HG03469 (cell line): ENCODE results near the gene TXNRD2.

Experiments used
- ATAC-seq: cut with Tn5 transposase; IDR thresholded peaks from one replicate; pipeline ENCODE4 v1.9.1; 2021; ENCODE audit warnings: mild to moderate bottlenecking, moderate library complexity, moderate number of reproducible peaks; ENCODE audit not compliant: unreplicated experiment

The TXNRD2 gene

DNA sequence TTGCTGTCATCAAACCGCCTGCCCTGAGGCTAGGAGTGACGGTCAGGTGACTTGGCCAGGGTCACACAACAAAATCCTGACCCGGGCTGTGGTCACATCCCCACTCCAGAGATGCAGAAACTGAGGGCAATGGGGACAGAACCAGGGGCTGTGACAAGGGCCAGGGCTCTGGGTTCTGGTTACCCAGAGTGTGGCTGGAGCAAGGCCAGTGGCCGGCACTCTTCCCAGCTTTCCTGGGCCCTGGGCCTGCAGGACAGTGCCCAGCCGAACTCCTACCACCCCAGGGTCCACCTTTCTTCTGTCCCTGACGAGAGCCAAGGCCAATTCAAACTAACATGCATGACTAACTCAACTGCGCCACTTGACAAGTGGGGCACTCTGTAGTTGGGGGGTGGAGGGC is 39.1 kb upstream of the TXNRD2 start:
- ATAC-seq, result no peak

DNA sequence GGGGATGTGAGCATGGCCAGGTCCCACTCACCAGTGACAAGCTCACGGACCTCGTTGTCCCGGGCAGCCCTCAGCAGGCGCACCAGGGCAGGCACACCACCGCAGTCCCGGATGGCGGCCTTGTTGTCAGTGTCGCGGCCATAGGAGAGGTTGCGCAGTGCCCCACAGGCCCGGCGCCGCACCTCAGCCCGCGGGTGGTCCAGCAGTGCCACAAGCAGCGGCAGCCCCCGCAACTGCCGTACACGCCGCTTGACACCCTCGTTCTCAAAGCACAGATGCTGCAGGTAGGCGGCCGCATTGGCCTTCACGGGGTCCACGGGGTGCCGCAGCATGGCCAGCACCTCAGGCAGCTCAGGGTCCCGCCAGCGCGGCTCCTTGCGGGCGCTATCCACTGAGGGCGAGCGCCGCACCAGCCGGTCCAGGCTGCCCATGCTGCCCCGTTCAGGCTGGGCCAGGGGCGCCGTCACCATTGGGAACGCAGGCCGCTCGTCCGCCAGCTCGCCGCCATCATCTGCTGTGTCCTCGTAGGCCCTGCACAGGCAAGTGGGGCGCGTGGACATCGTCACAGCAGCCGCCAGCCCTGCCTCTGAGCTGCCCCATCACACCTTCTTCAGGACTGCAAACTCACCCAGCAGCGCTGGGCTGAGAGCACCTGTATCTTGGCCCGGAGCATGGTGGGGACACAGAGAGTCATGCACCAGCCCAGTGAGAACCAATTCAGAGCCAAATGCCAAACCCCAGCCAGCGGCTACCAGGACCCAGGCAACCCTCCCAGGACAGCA is 38.3 kb upstream of the TXNRD2 start:
- ATAC-seq, result no peak

DNA sequence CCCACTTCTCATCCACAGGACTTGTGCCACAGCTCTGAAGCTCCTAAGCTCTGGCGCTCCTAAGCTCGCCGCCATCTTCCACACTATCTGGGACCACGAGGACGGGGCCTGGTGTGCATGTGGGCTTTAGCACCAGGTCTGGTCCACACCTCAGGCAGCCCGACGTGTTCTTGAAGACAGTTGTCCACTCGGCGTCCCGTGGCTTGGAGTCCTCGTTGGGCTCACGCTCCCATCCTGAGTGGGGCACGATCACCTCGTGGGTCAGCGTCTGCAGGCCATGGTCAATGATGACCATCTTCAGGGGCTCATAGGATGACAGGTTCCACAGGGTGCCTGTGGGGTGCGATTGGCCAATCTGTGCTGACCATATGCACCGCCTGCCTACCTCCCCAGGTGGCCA is 37.1 kb upstream of the TXNRD2 start:
- ATAC-seq, result no peak

DNA sequence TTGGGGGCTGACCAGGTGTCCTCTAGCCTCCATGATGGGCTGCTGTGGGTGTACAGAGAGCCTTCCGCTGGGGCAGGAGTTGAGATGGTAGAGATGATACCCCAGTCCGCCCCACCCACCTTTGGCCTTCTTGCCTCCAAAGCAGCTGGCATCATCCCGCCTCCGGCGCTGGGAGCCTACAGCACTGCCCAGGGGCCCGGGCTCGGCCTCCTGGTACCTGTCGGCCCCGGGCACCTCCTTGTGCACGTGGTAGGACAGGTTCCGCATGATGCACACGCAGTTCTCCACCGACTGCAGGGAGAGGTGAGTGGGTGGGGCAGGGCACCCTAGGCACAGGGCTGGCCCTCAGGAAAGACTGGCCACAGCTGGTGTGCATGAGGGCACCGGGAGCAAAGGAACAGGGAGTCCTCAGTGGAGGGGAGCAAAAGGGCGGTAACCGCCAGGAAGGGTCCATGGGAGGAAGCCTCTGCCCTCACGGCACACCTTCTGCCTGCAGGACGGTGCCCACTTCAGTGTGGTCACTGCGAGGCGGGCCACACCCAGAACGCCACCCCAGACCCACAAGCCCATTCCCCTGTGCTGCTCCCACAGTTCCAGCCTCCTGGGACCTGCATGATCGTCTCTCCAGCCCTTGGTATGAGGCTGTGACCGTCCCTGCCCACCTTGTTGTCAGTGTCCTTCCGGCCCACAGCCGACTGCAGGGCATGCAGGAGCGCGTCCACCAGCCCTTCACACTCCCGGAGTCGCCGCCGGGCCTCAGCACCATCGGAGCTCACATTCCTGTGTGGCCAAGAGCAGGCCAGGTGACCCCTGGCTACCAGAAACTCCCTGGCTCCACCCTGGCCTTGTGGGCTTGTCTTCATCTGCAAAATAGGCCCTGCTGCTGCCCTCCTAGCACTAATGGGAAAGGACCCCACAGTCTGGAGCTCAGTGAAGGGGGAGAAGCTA is 36.0 kb upstream of the TXNRD2 start:
- no peak for ATAC-seq

DNA sequence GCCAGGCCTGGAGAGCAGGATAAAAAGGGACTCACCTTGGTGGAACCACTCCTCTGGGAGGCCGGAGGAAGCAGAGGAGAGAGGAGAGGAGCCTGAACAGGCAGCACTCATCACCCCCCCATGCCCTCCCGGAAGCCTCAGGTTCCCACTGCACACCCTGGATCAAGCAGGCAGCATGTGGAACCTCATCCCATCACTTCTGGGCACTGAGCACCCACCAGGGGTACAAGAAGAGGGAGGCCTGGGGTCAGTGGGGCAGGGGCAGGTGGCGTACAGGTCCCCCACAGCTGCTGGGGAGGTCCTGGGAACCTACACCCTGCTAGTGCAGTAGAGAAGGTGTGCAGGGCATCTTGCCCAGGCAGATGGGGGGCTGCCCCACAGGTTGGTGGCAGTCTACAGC is 35.1 kb upstream of the TXNRD2 start:
- ATAC-seq, result no peak

DNA sequence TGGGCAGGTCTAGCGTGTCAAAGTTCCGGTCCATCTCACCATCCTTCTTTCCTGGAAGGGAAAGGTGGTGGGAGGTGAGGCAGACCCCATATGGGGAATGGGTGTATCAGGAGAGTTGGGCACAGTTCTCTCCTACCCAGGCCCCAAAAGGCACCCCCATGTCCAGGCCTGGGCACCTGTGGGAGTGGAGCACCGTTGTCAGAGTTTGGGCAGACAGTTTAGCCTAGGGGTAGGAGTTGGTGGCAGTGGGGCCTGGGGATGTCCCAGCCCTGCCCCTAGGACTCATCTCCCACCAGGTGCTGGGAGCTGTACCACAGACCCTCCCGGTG is 34.1 kb upstream of the TXNRD2 start:
- no peak for ATAC-seq

DNA sequence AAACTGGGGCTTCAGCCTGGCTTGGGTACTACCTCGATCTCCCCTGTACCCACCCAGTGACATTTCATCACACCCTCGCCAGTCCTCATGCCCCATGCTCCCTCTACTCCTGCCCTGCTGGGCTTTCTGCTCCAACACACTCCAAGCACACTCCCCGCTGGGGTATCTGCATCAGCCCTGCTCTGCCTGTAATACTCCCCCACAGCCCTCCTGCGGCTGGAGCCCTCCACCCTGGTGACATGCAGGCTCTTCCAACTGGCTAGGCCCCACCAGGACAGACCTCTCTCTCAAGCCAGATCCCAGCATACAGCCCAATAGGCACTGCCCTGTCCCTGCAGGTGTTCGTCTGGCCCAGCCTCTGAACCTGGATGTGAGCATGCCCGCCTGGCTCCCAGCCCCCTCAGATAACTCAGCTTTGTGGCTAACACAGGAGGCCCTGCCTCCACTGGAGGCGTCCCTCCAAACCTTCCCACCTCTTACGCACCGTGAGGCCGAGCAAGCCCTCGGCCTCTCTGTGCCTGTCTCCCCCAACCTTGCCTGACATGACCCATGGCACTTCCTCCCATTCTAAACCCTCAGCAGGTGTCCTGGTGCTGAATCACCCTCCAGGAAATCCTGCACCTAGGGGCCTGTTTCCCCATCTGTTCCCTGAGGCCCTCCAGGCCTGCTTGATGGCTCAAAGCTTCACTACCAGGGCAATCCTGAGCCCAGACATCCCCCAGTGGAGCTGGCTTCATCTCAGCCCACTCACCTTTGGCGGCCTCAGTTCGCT is 33.5 kb upstream of the TXNRD2 start:
- ATAC-seq, result no peak

DNA sequence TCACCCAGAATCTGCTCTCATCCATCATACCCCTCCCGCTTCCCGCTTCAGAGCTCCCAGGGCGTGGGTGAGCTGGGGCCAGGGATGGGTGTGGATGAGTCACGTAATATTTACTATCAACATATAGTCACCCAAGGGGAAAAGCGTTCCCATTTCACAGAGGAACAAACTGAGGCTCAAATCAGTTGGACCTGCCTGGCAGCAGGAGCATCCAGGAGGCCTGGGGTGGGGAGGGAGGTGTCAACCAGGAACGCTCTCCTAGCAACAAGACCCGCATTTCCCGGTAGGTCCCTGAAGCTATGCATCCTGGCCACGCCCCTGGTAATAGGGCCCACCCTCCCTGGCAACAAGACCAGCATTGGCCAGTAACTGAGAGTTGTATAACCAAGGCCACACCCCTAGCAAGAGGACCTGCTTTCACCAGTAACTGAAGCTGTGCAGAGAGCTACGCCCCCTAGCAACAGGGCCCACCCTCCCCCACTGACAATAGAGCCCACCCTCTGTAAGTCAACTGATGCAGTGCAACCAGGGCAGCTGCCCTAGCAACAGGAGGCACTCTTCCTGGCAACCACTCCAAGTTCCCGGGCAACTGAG is 32.7 kb upstream of the TXNRD2 start:
- ATAC-seq, result no peak

DNA sequence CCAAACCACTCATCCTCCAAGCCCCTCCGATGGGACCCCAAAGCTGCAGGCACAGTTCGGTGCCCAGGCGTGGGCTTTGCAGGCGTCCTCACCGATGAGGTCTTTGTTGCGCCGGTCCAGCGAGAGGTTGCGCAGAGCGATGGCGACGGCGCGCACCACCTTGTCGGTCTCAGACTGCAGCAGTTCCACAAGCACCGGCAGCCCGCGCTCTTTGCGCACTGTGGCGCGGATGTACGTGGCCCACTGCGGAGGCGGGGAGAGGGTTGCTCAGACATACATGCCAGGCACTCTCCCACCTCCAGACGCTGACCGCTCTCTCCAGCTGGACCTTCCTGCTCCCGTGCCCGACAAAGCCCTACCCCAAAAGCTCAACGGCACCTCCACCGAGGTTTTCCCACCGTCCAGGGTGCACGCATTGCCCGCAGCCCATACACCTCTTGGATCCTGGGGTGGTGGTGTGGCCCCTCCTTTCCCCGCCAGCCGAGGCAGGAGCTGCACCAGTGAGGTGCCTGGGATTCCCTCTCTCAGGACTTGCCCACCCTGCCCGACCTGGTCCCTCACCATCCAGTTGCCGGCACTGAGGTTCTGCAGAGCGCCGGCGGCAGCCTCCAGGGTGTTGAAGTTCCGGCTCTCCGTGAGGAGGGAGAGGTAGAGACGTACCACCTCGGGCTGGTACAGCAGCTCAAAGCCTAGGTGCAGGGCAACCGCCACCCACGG is 32.1 kb upstream of the TXNRD2 start:
- ATAC-seq, result no peak

DNA sequence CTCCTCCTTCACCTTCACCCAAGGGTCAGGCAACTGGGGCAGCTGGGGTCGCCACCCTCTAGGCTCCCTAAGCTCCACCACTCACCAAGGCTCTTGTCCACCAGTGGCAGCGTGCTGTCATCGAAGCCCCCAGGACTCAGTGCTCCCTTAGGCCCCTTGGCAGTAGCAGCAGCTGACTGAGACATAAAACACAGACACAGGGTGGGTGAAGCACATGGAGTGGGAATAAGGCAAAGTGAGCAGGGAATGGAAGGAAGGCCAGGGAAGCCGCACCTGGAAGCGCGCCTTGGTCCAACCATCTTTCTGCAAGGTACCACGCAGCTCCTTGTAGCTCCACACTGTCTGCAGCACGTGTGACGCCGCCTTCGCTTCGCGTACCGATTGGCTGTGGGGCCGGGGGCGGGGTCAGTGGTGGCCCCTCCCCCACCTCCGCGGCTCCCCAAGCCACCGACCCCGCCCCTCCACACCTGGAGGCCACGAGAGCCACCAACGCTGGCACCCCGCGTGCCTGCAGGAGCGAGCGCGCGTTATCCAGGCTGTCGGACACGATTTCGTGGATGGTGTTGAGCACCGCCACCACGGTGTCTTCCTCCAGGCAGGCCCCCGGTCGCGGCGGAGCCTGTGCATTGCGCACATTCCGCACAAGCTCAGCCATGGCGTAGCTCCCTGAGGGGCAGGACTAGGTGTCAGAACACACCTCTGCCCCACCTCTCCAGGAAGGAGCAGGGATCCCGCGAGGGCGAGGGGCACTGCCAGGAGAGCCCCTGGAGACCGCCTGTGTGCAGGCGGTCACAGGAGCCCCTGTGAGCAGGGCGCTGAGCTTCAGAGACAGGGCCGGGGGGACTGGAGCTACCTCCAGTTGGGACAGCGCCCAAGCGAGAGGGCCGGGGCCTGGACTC is 31.3 kb upstream of the TXNRD2 start:
- no peak for ATAC-seq

DNA sequence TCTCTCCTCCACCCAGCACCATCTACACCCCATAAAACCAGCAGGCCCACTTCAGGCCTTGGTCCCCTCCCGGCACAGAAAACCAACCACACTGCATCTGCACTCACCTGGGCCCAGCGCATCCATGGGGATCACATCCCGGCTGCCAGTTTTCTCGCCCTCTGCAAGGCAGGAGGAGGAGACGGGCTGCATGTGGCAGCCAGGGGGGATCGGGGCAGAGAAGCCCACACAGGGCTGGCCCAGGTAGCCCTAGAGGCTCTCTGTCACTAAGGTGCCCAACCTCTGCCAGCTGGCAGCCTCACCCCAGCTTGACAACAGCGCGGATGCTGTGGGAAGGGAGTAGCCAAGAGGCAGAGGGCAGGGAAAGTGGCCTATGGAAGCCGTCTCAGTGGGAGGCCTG is 30.6 kb upstream of the TXNRD2 start:
- ATAC-seq, result no peak

DNA sequence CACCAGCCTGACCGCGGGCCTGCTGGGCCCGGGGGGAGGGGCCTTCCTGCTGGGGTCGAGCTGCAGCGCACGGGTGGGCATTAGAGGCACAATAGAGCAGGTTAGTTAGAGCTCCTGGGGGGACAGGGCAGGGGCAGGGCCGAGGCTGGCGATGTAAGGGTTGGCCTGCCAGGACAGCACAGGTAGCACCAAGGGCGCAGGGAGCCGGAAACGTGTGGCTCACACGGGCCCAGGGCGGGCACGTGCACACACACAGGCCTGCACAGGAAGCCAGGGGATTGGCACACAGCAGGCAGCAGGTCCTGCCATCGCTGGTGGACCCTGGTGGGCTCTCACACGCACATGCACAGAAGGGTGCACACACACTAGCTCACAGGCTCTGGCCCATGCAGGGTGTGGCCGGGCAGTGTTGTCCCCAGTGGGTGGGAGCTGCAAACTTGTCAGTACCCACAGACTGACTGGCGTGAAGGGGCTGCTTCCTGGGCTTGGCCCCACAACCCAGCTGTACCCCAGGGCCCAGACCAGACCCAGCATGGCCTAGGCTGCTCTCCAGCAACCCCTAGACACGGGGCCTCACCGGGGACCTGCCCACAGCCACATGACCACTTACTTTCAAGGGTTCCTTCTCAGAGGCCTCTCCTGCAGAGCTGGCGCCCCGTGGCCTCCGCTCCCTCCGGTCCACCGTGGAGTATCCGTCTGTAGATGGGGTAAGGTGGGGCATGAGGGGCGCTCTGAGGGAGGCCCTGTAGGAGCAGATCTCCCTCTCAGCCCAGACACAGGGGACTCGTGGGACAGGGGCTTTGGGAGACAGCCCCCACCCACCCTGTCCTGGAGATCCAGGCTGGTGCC is 29.9 kb upstream of the TXNRD2 start:
- ATAC-seq, result no peak

DNA sequence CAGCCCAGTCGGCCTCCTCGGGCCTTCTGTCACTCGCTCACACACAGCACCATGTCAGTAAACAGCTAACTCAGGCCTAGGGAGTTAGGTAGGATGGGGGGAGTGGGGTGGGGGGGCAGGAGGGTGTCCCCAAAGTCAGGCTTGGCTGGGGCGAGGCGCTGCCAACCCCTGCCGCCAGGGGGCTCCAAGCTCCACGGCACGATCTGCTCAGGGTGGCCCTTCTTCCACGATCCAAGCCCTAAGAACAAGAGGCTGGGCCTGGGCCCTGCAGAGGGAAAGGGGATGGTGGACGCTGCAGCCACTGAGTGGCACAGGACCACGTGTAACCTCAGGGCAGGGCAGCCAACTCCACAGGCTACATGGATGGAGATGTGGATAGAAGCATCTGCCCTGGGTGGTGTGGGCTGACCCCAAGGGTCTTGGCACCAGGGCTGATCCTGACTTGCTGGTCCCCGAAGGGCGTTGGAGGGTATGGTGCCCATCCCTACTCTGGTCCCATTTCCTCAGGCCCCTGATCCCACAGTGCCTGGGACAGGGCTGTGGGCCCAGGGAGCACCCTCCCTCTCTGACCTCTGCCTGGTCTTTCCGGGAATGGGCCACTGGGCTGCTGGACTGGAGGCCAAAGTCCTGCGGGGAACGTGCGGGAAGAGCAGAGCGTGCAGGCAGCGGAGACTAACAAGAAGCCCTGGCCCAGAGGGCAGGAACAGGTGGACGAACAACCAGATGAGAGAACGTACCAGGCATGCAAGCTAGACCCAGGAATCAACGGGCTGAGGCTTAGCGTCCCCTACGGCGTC is 29.1 kb upstream of the TXNRD2 start:
- no peak for ATAC-seq

DNA sequence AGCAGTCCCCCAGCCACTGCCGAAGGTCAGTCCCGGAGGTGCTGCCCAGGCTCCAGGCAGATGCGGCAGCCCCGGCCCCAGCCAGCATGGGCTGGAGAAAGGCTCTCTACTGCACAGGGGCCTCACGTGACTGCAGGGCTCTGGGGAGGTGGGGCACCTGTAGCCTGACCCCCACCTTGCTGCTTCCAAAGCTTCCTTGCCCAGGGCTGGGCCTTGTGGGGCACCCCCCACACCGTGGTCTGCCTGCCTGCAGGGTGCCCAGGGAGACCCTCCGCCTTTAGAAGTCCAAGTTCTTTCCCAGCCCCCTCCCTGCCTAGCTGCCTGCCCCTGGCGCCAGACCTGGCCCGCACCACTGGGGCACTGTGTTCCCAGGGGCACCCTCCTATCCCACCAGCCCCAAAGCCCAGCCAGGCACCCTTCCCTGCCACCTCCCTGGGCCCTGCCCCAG is 28.4 kb upstream of the TXNRD2 start:
- ATAC-seq, result no peak

DNA sequence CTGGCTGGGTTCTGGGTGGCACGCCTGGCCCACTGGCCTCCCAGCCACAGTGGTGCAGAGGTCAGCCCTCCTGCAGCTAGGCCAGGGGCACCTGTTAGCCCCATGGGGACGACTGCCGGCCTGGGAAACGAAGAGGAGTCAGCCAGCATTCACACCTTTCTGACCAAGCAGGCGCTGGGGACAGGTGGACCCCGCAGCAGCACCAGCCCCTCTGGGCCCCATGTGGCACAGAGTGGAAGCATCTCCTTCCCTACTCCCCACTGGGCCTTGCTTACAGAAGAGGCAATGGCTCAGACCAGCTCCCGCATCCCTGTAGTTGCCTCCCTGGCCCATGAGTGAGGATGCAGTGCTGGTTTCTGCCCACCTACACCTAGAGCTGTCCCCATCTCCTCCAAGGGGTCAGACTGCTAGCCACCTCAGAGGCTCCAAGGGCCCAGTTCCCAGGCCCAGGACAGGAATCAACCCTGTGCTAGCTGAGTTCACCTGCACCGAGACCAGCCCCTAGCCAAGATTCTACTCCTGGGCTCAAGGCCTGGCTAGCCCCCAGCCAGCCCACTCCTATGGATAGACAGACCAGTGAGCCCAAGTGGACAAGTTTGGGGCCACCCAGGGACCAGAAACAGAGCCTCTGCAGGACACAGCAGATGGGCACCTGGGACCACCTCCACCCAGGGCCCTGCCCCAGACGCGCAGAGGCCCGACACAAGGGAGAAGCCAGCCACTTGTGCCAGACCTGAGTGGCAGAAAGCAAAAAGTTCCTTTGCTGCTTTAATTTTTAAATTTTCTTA is 27.7 kb upstream of the TXNRD2 start:
- no peak for ATAC-seq

DNA sequence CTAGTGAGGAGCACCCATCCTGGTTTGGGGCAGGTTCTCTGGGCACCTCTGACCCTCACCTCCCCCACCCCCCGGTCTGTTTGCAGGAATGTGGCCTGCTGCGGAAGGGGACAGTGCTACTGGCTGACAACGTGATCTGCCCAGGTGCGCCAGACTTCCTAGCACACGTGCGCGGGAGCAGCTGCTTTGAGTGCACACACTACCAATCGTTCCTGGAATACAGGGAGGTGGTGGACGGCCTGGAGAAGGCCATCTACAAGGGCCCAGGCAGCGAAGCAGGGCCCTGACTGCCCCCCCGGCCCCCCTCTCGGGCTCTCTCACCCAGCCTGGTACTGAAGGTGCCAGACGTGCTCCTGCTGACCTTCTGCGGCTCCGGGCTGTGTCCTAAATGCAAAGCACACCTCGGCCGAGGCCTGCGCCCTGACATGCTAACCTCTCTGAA is 26.9 kb upstream of the TXNRD2 start:
- ATAC-seq, result no peak
